Skeletal muscle satellite cell (primary cell): ENCODE results near the gene HOXB5.
A peak's percentile ranks its signal among the peaks of the same experiment; 100 is the strongest.

ENCODE experiments used
- H3K27me3 ChIP-seq: 2 replicates; pipeline ENCODE4 v1.7.0; 2013; ENCODE audit warnings: low read length; ENCODE audit not compliant: control insufficient read depth, insufficient read depth
- H3K36me3 ChIP-seq: 2 replicates; pipeline ENCODE4 v1.7.0; 2013; ENCODE audit warnings: mild to moderate bottlenecking, control low read depth, low read length; ENCODE audit not compliant: insufficient read depth
- H3K4me1 ChIP-seq: 2 replicates; pipeline ENCODE4 v1.7.0; 2013; ENCODE audit warnings: low read length; ENCODE audit not compliant: control insufficient read depth, insufficient read depth
- H3K4me2 ChIP-seq: 2 replicates; pipeline ENCODE4 v1.7.0; 2013; ENCODE audit warnings: mild to moderate bottlenecking, low read length
- H3K4me3 ChIP-seq: 2 replicates; pipeline ENCODE4 v1.7.0; 2013; ENCODE audit warnings: low read length
- H3K9ac ChIP-seq: 2 replicates; pipeline ENCODE4 v1.7.0; 2013; ENCODE audit warnings: mild to moderate bottlenecking, low read depth, low read length, moderate library complexity
- H3K9me3 ChIP-seq: replicated peaks from 2 replicates; pipeline ENCODE4 v1.7.0; 2013; ENCODE audit warnings: mild to moderate bottlenecking, control low read depth, low read length

Gene HOXB5

GRCh38 chr17:48569240-48569582, 24.4 kb downstream of the HOXB5 start:
- Histone ChIP-seq H3K4me1 (peaks cover 46% of the 10 kb centered on the region), H3K9ac (no peak overlapping the region), H3K27me3 (no peaks in the 10 kb centered on the region), H3K9me3 (no peaks in the 10 kb centered on the region), H3K4me3 (no peak overlapping the region), H3K36me3 (no peaks in the 10 kb centered on the region), H3K4me2 (no peak overlapping the region)

- H3K4me2 ChIP-seq, result peak overlapping the region; percentile 31
- H3K9me3 ChIP-seq, result no peaks in the 10 kb centered on the region
- H3K9ac ChIP-seq, result no peak overlapping the region
- H3K4me3 ChIP-seq, result no peak overlapping the region
- H3K27me3 ChIP-seq, result no peaks in the 10 kb centered on the region
- no peaks in the 10 kb centered on the region for H3K36me3 ChIP-seq
- peaks cover 51% of the 10 kb centered on the region for H3K4me1 ChIP-seq
Observed at GRCh38 chr17:48568499-48569239, 24.9 kb downstream of the HOXB5 start.

- Histone ChIP-seq H3K4me1 (peaks cover 47% of the 10 kb centered on the region), H3K9ac (no peak overlapping the region), H3K4me3 (no peak overlapping the region), H3K27me3 (no peaks in the 10 kb centered on the region), H3K4me2 (no peak overlapping the region), H3K36me3 (no peaks in the 10 kb centered on the region), H3K9me3 (no peaks in the 10 kb centered on the region)
Observed at GRCh38 chr17:48567646-48568354, 25.8 kb downstream of the HOXB5 start.

GRCh38 chr17:48567209-48567608, 26.4 kb downstream of the HOXB5 start:
- Histone ChIP-seq H3K4me3 (no peak overlapping the region), H3K27me3 (no peaks in the 10 kb centered on the region), H3K9me3 (no peaks in the 10 kb centered on the region), H3K36me3 (peaks cover under 1% of the 10 kb centered on the region), H3K9ac (no peak overlapping the region), H3K4me2 (no peak overlapping the region), H3K4me1 (peaks cover 42% of the 10 kb centered on the region)

GRCh38 chr17:48566717-48567116, 26.9 kb downstream of the HOXB5 start:
- no peaks in the 10 kb centered on the region for H3K27me3 ChIP-seq
- H3K4me1 ChIP-seq, result peaks cover 39% of the 10 kb centered on the region

GRCh38 chr17:48565925-48566710, 27.5 kb downstream of the HOXB5 start:
- Histone ChIP-seq H3K4me3 (no peak overlapping the region), H3K36me3 (peaks cover 11% of the 10 kb centered on the region), H3K9me3 (no peaks in the 10 kb centered on the region), H3K4me1 (peaks cover 33% of the 10 kb centered on the region), H3K9ac (no peak overlapping the region), H3K4me2 (no peak overlapping the region), H3K27me3 (no peaks in the 10 kb centered on the region)

More at GRCh38 chr17:48566717-48567116, 26.9 kb downstream of the HOXB5 start:
- Histone ChIP-seq H3K4me3 (no peak overlapping the region), H3K4me2 (no peak overlapping the region), H3K9me3 (no peaks in the 10 kb centered on the region), H3K36me3 (peaks cover 5% of the 10 kb centered on the region), H3K9ac (no peak overlapping the region)

GRCh38 chr17:48565022-48565554, 28.5 kb downstream of the HOXB5 start:
- no peaks in the 10 kb centered on the region for H3K9me3 ChIP-seq
- H3K9ac ChIP-seq, result peak overlapping the region; percentile 84
- peak overlapping the region; percentile 72 for H3K4me3 ChIP-seq
- no peaks in the 10 kb centered on the region for H3K27me3 ChIP-seq
- peaks cover 11% of the 10 kb centered on the region for H3K36me3 ChIP-seq
- H3K4me1 ChIP-seq, result peaks cover 28% of the 10 kb centered on the region
- peak overlapping the region; percentile 94 for H3K4me2 ChIP-seq

GRCh38 chr17:48564188-48565021, 29.2 kb downstream of the HOXB5 start:
- Histone ChIP-seq H3K9ac (peak overlapping the region; percentile 84), H3K9me3 (no peaks in the 10 kb centered on the region), H3K36me3 (peaks cover 12% of the 10 kb centered on the region), H3K27me3 (no peaks in the 10 kb centered on the region), H3K4me1 (peaks cover 27% of the 10 kb centered on the region), H3K4me3 (peak overlapping the region; percentile 72), H3K4me2 (peak overlapping the region; percentile 94)

- Histone ChIP-seq H3K9me3 (no peaks in the 10 kb centered on the region), H3K27me3 (no peaks in the 10 kb centered on the region), H3K4me1 (peaks cover 27% of the 10 kb centered on the region), H3K4me2 (peak overlapping the region; percentile 94), H3K9ac (peak overlapping the region; percentile 84), H3K36me3 (peaks cover 16% of the 10 kb centered on the region), H3K4me3 (peak overlapping the region; percentile 72)
Observed at GRCh38 chr17:48563867-48564187, 29.8 kb downstream of the HOXB5 start.

GRCh38 chr17:48563385-48563838, 30.2 kb downstream of the HOXB5 start:
- peaks cover 16% of the 10 kb centered on the region for H3K36me3 ChIP-seq
- H3K27me3 ChIP-seq, result no peaks in the 10 kb centered on the region
- H3K9ac ChIP-seq, result no peak overlapping the region
- H3K4me3 ChIP-seq, result peak overlapping the region; percentile 72
- H3K4me2 ChIP-seq, result peak overlapping the region; percentile 94
- H3K9me3 ChIP-seq, result no peaks in the 10 kb centered on the region
- peaks cover 27% of the 10 kb centered on the region for H3K4me1 ChIP-seq
